Smooth muscle cell of the brain vasculature (primary cell): Measurements from ENCODE around the gene ZNF302.
"Not testable (repeated sequence)": the region's sequence is repeated elsewhere in the genome, so short reads cannot be mapped to it uniquely, and the experiment has no call there.

Experiments
- DNase-seq: peaks from one replicate; pipeline ENCODE4 v3.0.0-alpha.2; 2012; ENCODE audit warnings: low read depth, low spot score

ZNF302 gene

GRCh38 chr19:34671972-34672371, 5.5 kb upstream of the ZNF302 start:
- DNase-seq = no peak

GRCh38 chr19:34673590-34673989, 3.9 kb upstream of the ZNF302 start:
- no peak for DNase-seq

- no peak for DNase-seq
Observed at GRCh38 chr19:34675250-34675649, 2.2 kb upstream of the ZNF302 start.

GRCh38 chr19:34675919-34676318, 1.6 kb upstream of the ZNF302 start:
- DNase-seq = no peak

- no peak for DNase-seq
Observed at GRCh38 chr19:34676697-34677385, 637 bp upstream of the ZNF302 start, which contains the start of gene SCGB2B2. Gene SCGB2B2 (minus strand): TSS chr19:34677159. CDS start chr19:34594563, 82,596 bp downstream.

GRCh38 chr19:34678085-34678412, 571 bp downstream of the ZNF302 start:
- no peak for DNase-seq

GRCh38 chr19:34678421-34678820, 943 bp downstream of the ZNF302 start:
- DNase-seq = no peak

GRCh38 chr19:34681478-34681877, 4.0 kb downstream of the ZNF302 start:
- DNase-seq = no peak

- not testable (repeated sequence) for DNase-seq
Observed at GRCh38 chr19:34685266-34685665, 7.8 kb downstream of the ZNF302 start.

- DNase-seq = no peak
Observed at GRCh38 chr19:34686455-34686854, 9.0 kb downstream of the ZNF302 start.

GRCh38 chr19:34687348-34687747, 9.9 kb downstream of the ZNF302 start:
- DNase-seq = no peak

- no peak for DNase-seq
Observed at GRCh38 chr19:34688592-34688991, 11.1 kb downstream of the ZNF302 start.

GRCh38 chr19:34690372-34690771, 12.9 kb downstream of the ZNF302 start:
- no peak for DNase-seq

GRCh38 chr19:34692549-34692948, 15.1 kb downstream of the ZNF302 start:
- DNase-seq = no peak

- no peak for DNase-seq
Observed at GRCh38 chr19:34707661-34708060, 30.2 kb downstream of the ZNF302 start.

- no peak for DNase-seq
Observed at GRCh38 chr19:34711890-34712289, 34.4 kb downstream of the ZNF302 start.

- DNase-seq = peak; percentile 35
Observed at GRCh38 chr19:34712395-34713261, 35.1 kb downstream of the ZNF302 start.

GRCh38 chr19:34713262-34713637, 35.8 kb downstream of the ZNF302 start:
- no peak for DNase-seq

GRCh38 chr19:34715357-34715756, 37.9 kb downstream of the ZNF302 start:
- no peak for DNase-seq

GRCh38 chr19:34722353-34722752, 44.9 kb downstream of the ZNF302 start:
- DNase-seq = no peak

- no peak for DNase-seq
Observed at GRCh38 chr19:34725400-34725799, 47.9 kb downstream of the ZNF302 start.

GRCh38 chr19:34731019-34731829, 53.7 kb downstream of the ZNF302 start:
- DNase-seq = no peak
